ENCODE results near the gene SHROOM3.

DNA sequence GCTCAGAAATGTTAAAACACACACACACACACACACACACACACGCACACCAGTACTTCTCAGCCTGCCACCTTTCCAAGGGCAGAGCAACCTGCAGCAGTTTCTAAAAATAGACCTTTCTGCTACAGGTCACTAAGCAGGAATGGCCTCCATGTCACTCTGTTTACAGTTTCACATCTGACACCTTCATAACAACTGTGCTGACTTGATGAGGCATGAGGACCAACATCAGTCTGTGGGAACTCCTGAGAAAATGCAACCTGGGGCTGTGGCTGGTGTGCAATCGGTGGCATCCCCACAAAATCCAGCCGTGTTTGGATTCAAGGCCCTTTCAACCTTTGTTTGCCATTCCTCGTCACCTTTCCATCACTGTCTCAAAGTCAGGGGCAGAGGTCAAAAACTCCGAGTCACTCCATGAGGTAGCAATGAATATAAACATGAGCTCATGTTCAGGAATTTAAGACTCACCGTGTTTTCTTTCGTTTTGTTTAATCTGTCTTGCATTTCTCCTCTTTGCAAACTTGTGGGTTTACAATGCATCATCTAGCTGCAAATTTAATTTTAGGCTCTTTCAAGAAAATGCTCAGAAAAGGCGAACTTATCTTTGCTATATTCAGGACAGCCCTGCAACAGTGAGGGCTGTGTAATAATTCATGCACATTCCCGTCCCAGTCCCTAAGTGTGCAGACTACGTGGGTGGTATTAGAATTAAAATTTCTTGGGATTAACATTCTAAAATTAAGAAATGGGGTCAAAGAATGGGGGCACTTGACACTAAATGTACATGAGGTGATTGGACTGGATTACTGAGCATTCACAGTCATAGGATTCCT, 135.3 kb downstream of the SHROOM3 start:
- TF ChIP-seq, protein P1, sequence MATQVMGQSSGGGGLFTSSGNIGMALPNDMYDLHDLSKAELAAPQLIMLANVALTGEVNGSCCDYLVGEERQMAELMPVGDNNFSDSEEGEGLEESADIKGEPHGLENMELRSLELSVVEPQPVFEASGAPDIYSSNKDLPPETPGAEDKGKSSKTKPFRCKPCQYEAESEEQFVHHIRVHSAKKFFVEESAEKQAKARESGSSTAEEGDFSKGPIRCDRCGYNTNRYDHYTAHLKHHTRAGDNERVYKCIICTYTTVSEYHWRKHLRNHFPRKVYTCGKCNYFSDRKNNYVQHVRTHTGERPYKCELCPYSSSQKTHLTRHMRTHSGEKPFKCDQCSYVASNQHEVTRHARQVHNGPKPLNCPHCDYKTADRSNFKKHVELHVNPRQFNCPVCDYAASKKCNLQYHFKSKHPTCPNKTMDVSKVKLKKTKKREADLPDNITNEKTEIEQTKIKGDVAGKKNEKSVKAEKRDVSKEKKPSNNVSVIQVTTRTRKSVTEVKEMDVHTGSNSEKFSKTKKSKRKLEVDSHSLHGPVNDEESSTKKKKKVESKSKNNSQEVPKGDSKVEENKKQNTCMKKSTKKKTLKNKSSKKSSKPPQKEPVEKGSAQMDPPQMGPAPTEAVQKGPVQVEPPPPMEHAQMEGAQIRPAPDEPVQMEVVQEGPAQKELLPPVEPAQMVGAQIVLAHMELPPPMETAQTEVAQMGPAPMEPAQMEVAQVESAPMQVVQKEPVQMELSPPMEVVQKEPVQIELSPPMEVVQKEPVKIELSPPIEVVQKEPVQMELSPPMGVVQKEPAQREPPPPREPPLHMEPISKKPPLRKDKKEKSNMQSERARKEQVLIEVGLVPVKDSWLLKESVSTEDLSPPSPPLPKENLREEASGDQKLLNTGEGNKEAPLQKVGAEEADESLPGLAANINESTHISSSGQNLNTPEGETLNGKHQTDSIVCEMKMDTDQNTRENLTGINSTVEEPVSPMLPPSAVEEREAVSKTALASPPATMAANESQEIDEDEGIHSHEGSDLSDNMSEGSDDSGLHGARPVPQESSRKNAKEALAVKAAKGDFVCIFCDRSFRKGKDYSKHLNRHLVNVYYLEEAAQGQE (IDR thresholded peaks at IDR 0.05) = peak; percentile 63
- TF ChIP-seq TAF1 (conservative IDR thresholded peaks at IDR 0.05) (no peak), RAD21 (IDR thresholded peaks at IDR 0.05) (peak; percentile 35 to 61), JUND (IDR thresholded peaks at IDR 0.05) (peak; percentile 90 to 91), ZBTB33 (IDR thresholded peaks at IDR 0.05) (peak; percentile 46), SP1 (IDR thresholded peaks at IDR 0.05) (peak; percentile 89)
- TF ChIP-seq, protein P2, sequence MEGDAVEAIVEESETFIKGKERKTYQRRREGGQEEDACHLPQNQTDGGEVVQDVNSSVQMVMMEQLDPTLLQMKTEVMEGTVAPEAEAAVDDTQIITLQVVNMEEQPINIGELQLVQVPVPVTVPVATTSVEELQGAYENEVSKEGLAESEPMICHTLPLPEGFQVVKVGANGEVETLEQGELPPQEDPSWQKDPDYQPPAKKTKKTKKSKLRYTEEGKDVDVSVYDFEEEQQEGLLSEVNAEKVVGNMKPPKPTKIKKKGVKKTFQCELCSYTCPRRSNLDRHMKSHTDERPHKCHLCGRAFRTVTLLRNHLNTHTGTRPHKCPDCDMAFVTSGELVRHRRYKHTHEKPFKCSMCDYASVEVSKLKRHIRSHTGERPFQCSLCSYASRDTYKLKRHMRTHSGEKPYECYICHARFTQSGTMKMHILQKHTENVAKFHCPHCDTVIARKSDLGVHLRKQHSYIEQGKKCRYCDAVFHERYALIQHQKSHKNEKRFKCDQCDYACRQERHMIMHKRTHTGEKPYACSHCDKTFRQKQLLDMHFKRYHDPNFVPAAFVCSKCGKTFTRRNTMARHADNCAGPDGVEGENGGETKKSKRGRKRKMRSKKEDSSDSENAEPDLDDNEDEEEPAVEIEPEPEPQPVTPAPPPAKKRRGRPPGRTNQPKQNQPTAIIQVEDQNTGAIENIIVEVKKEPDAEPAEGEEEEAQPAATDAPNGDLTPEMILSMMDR (IDR thresholded peaks at IDR 0.05; ENCODE audit: low read depth, low read length, missing input control) = no peak
- TF ChIP-seq, protein P3, sequence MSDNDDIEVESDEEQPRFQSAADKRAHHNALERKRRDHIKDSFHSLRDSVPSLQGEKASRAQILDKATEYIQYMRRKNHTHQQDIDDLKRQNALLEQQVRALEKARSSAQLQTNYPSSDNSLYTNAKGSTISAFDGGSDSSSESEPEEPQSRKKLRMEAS (IDR thresholded peaks at IDR 0.05) = peak; percentile 70
- TF ChIP-seq, protein P4, sequence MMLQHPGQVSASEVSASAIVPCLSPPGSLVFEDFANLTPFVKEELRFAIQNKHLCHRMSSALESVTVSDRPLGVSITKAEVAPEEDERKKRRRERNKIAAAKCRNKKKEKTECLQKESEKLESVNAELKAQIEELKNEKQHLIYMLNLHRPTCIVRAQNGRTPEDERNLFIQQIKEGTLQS (IDR thresholded peaks at IDR 0.05) = peak; percentile 58

All from liver (tissue), 3 donors.